Retina (tissue), 1 donor: ENCODE measurements around the gene C11orf71.

Source experiments
- DNase-seq: peaks from one replicate; pipeline ENCODE4 v3.0.0-alpha.2; 2016

Gene C11orf71

DNA sequence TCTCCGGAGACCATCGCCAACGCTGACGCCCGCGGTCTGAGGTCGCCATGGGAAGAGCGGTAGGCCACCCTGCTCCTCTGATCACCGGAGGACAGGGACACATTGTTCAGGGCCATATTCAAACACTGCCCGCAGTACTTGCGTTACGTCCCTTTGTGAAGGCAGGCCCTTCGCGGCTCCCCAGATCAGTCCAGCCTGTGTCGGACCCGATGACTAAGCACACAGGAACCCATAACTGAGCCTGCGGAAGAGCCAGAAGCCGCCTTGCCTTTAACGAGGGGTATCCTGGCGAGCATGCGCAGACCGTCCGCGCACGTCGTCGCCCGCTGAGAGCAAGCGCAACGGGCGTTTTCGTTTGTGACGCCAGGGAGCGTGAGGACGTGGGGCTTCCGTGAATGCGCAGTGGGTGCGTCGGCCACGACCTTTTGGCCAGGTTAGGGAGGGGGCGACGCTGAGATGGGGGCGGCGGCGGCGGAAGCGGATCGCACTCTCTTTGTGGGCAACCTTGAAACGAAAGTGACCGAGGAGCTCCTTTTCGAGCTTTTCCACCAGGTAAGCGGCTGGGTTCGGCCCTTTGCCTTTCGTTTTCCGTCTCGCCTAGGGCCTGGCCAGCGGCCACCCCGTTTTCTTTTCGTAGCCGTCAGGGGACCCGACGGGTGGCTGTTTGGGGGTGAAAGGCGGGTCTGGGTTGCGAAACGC lies at the start of gene C11orf71, which contains the start of gene RBM7:
Gene C11orf71 (minus strand): TSS at position 296 of the 699 bp plus-strand sequence. CDS start 180 bp downstream, at position 116.
Gene RBM7 (plus strand): TSS at position 451 of the 699 bp plus-strand sequence. CDS start 6 bp downstream, at position 457.
- peak; percentile 98 for DNase-seq

DNA sequence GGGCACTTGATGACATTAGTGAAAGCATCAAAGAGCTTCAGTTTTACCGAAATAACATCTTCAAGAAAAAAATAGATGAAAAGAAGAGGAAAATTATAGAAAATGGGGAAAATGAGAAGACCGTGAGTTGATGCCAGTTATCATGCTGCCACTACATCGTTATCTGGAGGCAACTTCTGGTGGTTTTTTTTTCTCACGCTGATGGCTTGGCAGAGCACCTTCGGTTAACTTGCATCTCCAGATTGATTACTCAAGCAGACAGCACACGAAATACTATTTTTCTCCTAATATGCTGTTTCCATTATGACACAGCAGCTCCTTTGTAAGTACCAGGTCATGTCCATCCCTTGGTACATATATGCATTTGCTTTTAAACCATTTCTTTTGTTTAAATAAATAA lies 49.5 kb upstream of the C11orf71 start:
- no peak for DNase-seq

- DNase-seq: no peak
These were observed 48.6 kb upstream of the C11orf71 start for GRCh38 chr11:114448749-114449482.

DNA sequence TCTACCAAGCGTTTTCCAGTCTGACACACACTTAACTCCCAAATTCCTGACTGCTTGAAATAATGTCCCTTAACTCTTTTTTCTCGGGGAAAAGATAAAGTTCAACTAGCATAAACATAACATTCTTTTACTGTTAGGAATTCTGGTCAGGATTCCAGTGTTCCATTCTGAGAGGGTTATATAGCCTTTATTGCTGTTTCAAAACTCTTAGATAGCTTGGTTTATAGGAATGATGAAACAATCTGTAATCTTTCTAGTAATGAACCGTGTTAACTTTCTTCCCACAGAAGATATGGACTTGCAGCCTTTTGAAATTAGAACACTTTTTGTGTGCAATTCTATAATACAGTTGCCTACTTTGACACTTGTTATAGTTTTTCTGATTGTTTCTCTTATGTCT lies 47.6 kb upstream of the C11orf71 start:
- no peak for DNase-seq

DNA sequence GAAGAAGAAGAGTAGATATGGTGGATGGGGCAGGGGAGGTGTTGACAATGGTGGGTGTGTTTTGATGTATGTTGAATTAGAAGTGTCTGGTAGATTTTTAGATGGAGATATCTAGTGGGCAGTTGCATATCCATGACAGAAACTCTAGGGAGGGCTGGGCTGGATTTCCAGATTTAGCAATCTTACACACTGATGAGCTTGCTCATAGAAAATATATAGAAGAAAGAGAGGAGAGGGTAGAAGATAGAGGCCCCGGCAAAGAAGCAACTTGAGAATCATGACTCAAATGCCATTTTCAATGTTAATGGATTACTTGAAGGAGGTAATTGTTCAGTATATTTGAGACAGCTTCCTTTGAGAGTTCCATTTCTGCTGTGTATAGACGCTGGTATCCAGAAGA lies 47.1 kb upstream of the C11orf71 start:
- no peak for DNase-seq

DNA sequence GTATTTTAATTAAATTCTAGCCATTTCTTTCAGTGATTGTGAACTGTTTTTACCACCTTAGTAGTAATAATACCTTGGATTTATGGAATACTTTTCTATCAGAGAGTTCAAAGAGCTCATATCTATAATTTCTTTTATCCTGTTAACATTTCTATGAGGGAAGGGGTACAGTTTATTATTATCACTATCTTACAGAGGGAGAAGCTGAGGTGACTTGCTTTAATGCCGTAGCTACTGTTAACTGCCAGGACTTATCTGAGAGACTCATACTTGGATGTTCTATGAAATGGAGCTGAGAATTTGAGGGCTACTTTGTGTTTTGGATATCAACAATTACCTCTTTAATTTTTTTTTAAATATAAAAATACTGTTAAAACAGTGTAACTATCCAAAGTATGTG lies 42.2 kb upstream of the C11orf71 start:
- DNase-seq: no peak

DNA sequence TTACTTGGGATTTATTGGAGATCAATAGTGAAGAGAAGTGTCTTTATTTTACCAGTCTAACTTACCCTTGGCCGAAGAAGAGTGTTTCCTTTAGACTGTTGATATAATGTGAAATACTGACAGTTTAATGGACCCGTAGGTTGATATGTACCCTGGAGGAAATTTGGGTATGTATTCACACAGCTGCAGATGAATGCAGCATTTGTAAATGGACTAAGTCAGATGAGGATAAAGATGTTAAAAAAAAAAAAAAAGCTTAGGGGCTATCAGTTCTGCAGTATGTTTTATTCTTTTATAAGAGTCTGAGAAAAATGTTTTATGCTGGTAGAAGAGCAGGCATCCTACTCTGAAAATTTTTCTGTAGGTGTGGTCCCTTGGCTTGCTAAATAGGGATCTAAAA lies 41.6 kb upstream of the C11orf71 start:
- DNase-seq: no peak

DNA sequence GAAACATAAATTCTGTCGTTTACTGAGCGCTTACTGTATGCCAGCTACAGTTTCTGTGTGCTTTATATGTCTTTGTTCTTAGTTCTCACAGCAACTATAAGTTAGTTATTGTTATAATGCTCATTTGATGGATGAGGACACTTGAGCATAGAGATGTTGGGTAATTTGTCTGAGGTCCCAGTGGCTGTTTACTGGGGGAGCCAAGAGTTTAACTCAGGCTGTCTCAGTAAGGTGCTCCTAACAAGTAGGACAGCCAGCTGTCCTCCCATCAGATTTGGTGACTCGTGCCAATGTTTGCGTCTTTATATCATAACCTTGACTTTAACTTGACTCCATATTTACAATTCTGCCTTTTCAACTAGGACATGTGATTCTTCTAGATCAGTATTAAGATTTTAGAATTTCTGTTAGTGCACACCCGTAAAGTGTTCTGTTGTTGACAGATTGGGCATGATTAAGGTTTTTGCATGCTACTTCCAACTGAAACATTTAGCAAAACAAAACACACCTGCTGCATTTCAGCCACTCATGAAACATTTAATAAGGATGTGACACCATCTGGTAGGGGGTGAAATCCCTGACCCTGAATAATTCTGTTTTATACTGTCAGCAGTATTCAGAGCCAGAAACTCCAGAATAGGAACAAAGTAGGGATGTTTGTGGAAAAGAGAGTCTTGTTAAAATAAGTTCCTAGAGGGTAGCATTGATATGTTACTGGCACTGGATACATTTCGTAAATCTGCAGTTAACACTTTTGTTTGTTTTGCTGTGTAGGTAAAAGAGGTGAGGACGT lies 40.9 kb upstream of the C11orf71 start:
- no peak for DNase-seq

DNA sequence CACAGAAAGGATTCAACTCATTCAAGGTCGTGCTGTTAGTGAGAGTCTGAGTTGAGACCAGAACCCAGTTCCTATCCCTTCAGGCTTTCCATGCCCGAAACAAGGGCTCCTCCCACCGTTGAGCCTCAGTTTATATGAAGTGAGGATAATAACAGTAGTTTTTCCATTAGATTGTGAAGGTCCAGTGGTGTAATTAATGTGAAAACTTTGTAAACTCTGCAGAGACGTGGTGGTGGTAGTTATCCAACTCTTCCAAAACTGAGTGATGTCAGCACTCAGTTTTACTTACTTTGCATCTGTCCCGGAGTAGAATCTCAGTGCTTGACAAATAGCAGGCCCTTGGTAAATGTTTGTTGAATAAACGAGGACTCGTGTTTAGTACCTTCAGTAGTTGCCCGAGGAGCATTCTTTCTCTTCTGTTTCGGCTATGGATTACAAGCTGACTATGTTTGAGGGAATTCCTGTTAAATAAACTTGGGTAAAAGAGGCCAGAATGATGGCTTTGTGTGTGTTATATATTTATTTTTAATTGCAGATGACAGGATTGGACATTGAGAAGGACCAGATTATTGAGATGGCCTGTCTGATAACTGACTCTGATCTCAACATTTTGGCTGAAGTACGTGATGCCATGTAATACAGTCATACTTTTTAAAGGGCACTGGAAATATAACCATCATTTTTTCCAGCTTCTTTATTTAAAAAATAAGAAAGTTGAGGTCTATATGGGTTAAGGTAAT lies 40.0 kb upstream of the C11orf71 start:
- no peak for DNase-seq

- DNase-seq: peak; percentile 94
These were observed 39.2 kb upstream of the C11orf71 start, which contains the start of gene REXO2 for GRCh38 chr11:114439229-114440120. TSS of gene REXO2 (plus strand) at chr11:114439467. CDS start at chr11:114439529, 62 bp downstream.

- DNase-seq: no peak
These were observed 38.0 kb upstream of the C11orf71 start for GRCh38 chr11:114438303-114438702.

GRCh38 chr11:114433376-114433775 lies 33.1 kb upstream of the C11orf71 start:
- no peak for DNase-seq

DNA sequence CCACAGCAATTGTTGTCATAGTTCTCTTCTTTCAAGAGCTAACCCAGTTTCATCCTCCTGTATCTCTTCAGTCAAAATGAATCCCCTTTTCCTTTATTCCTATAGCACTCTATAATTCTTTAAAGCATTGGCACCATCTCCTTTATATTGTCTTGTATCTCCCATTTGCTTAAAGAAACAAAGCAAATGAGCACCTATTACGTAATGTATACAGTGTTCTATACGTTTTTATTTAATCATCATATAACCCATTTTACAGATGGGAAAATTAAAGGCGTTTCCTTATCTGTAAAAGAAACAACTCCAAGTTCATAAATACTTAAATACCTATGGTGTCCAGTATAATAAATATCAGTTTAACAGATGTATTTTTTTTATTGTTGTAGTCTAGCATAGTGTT lies 32.6 kb upstream of the C11orf71 start:
- DNase-seq: no peak

GRCh38 chr11:114430290-114430689 lies 30.0 kb upstream of the C11orf71 start:
- no peak for DNase-seq

GRCh38 chr11:114426280-114426679 lies 26.0 kb upstream of the C11orf71 start:
- no peak for DNase-seq

GRCh38 chr11:114416441-114416961 lies 16.2 kb upstream of the C11orf71 start:
- DNase-seq: no peak

DNA sequence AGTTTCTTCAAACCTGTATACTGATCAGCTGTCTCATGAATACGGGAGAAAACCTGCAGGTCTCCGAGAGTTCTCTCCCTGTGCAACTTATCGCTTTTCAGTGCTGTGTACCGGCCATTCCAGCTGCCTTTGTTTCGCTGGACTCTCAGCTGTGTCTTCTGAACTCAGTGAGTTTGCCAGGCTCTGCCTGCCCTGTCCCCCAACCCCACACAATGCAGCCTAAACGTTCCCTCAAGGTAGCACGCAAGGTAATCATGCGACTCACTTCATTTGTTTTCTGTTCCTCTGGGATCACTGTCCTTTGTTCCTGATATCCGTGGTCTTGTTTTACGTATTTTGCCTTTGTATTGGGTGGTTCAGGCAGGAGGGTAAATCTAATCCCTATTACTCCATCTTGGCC lies 13.6 kb upstream of the C11orf71 start:
- DNase-seq: no peak

DNA sequence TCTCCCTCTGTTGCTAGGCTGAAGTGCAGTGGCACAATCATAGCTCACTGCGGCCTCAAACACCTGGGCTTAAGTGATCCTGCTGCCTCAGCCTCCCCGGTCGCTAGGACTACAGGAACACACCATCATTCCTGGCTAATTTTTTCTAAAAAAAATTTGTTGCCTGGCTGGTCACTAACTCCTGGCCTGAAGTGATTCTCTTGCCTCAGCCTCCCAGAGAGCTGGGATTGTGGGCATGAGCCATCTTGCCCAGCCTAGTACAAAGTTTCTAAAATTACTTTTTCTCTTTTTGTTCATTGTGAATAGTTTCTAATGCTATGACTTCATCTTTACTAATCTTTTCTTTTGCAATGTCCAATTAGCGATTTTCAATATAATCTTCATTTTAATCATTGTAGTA lies 12.6 kb upstream of the C11orf71 start:
- no peak for DNase-seq

DNA sequence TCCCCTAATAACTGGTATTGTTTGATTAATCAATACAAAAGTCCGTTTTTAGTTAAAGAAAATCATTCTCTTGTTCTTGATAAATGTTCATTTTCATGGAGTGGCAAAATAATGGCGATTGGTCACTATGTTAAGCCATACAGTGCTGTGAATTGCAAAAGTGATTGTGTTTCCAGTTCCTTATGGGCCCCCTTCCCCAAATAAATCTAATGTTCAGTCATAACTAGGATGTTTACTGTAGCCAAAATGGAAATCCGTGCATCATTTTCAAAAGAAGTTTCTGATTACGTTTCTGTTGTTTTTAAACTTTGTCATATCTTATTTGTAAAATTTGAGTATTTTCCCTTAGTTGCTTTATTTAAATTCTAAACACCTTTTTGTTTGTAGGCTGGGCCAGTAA lies 1.0 kb upstream of the C11orf71 start:
- DNase-seq: peak; percentile 7

- DNase-seq: no peak
These were observed 558 bp upstream of the C11orf71 start for GRCh38 chr11:114400915-114401223.

DNA sequence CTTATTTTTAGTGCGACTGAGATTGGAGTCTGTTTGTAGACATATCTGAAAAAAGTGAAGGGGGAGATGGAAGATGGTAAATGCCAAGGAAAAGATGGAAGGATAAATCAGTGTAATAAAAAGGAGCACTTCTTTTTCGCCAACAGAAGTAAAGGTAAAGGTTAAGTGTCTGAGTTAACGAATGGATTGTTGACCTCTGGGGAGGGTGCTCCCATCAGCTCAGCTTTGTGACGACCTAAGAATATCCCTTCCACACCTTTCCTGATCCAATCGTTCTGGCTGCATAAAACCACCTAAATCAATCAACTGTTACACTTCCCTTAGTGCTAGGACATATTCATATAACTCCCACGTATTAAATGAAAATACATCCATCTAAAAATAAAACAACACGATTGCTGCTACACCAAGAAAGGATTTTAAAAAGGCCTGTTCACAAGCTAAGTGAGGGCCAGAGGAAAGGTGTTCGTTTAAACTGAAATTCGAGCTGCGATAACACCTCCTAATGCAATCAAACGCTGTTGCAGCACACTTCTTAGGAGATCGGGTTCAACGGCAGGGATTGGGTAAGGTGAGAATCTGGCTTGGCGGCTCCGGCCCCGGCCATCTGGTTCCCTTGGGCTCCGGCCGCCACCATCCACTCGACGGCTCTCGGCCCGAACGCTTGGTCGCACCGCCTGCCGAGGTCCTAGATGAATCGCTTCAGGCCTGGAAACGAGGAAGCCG lies 658 bp downstream of the C11orf71 start:
- no peak for DNase-seq
